Measurements from ENCODE around the gene GABRP.

DNA sequence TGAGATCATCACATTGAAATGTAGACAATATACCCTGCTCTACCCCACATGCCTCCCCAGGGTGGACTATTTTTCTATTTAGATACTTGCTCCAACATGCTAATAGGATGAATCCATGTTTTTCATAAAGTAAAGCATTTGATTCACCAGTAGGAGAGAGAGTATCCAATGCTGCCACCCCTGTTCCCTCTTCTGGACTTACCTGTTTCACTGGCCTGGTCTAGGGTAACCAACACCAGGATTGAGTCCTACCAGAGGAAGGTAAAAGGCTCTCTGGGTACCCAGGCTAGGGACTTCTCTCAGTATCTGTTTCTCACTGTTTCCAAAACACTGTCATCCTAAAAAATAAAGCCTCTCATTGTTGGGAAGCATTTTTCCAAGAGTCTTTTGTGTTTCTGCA, 30.2 kb upstream of the GABRP start:
- TF ChIP-seq, protein P1, sequence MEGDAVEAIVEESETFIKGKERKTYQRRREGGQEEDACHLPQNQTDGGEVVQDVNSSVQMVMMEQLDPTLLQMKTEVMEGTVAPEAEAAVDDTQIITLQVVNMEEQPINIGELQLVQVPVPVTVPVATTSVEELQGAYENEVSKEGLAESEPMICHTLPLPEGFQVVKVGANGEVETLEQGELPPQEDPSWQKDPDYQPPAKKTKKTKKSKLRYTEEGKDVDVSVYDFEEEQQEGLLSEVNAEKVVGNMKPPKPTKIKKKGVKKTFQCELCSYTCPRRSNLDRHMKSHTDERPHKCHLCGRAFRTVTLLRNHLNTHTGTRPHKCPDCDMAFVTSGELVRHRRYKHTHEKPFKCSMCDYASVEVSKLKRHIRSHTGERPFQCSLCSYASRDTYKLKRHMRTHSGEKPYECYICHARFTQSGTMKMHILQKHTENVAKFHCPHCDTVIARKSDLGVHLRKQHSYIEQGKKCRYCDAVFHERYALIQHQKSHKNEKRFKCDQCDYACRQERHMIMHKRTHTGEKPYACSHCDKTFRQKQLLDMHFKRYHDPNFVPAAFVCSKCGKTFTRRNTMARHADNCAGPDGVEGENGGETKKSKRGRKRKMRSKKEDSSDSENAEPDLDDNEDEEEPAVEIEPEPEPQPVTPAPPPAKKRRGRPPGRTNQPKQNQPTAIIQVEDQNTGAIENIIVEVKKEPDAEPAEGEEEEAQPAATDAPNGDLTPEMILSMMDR (conservative IDR thresholded peaks at IDR 0.05; ENCODE audit: low read length), result no peak
- TF ChIP-seq EZH2phosphoT487 (IDR thresholded peaks at IDR 0.05; ENCODE audit: borderline replicate concordance), result no peak

Measured in Loucy (cell line).